Ishikawa (cell line): ENCODE data around the gene CHD5.

Source experiments
- EP300 ChIP-seq: IDR thresholded peaks from 2 replicates; pipeline ENCODE4 v1.6.1; 2012; ENCODE audit warnings: borderline replicate concordance
- NFIC ChIP-seq: IDR thresholded peaks from 2 replicates; pipeline ENCODE4 v1.6.1; 2012
- RAD21 ChIP-seq: IDR thresholded peaks from 2 replicates; pipeline ENCODE4 v1.6.1; 2012; ENCODE audit warnings: low read depth
- REST ChIP-seq: IDR thresholded peaks from 2 replicates; pipeline ENCODE4 v1.6.1; 2012; ENCODE audit warnings: low read depth, mild to moderate bottlenecking
- TAF1 ChIP-seq: IDR thresholded peaks from 2 replicates; pipeline ENCODE4 v1.6.1; 2012; ENCODE audit warnings: low read depth, mild to moderate bottlenecking
- YY1 ChIP-seq: IDR thresholded peaks from 2 replicates; pipeline ENCODE4 v1.6.1; 2012; ENCODE audit warnings: low read depth

- TF ChIP-seq TAF1 (no peak), REST (no peak), NFIC (no peak), RAD21 (no peak), YY1 (no peak), EP300 (no peak)
Measured at GRCh38 chr1:6126028-6126427, 54.1 kb downstream of the CHD5 start.
